ENCODE data around the gene HINT2.

- TF ChIP-seq CTCF (IDR thresholded peaks at IDR 0.05; ENCODE audit: borderline replicate concordance, extremely low read depth, low read length, poor library complexity, severe bottlenecking) = no peak
- TF ChIP-seq EZH2 (IDR thresholded peaks at IDR 0.05; ENCODE audit: borderline replicate concordance, low read depth, low read length, severe bottlenecking) = no peak
These were observed at the start of gene HINT2 for GRCh38 chr9:35814841-35815543.

Data from DND-41 (cell line).